HepG2 (cell line): ENCODE results near the gene AOX1. TPM values are rescaled to one million over a fixed set of nuclear protein-coding genes. Genes with fewer than 3 reads are reported as not detected.

Experiments
- ATAC-seq: fragments of 200-7000 bp; cut with Tn5 transposase; 3 replicates; pipeline ENCODE4 v1.9.1; 2020; ENCODE audit warnings: mild to moderate bottlenecking, moderate library complexity
- Bru-seq: library from RNA; stranded (reverse); fragments of 400-500 nt; gene quantifications from one replicate; lab custom pipeline; 2021; lab: Mats Ljungman, UMichigan
- BruChase-seq, 2 experiments: library from RNA; stranded (reverse); fragments of 400-500 nt; gene quantifications; one replicate each; lab custom pipeline; 2021; lab: Mats Ljungman, UMichigan
- BruUV-seq: library from RNA; stranded (reverse); fragments of 400-500 nt; replicated peaks from 2 replicates; lab custom pipeline; 2021; lab: Mats Ljungman, UMichigan
- CTCF ChIA-PET: fragments of 300-600 bp; formaldehyde crosslinking; extraction: SDS; loops from one replicate; lab custom pipeline; 2021; ENCODE audit warnings: low total read pairs, inconsistent platforms, low intra/inter-chr PET ratio; lab: Yijun Ruan, JAX
- POLR2A ChIA-PET: fragments of 350-600 bp; sonication (Branson Sonifier 250); formaldehyde crosslinking; loops from one replicate; lab custom pipeline; 2020; ENCODE audit warnings: antibody characterized with exemption, inconsistent platforms; lab: Yijun Ruan, JAX
- DNase-seq: peaks from one replicate; pipeline ENCODE4 v3.0.0-alpha.2; 2015; ENCODE audit warnings: low spot score
- FAIRE-seq: peaks from 3 replicates; lab custom pipeline; 2011; peaks lifted over from hg19 to GRCh38; lab: Jason Lieb, UNC
- H2AFZ ChIP-seq: one replicate; pipeline ENCODE4 v1.6.1; 2011; ENCODE audit warnings: low read length, inconsistent platforms
- H3K27ac ChIP-seq: fragments of 300-600 bp; 3 replicates; pipeline ENCODE4 v1.8.0; 2011; ENCODE audit warnings: mixed run types, mild to moderate bottlenecking, mixed read lengths, low read length, inconsistent platforms; ENCODE audit not compliant: insufficient read depth; ENCODE audit errors: extremely low read length
- H3K27me3 ChIP-seq, 2 experiments: fragments of 200-600 bp in 1 of 2; 2 replicates in 1 of 2; 3 replicates in 1 of 2; pipeline versions ENCODE4 v1.6.0 to v1.8.0; 2011; ENCODE audit warnings: low read length in 2 of 2, mild to moderate bottlenecking in 2 of 2, moderate library complexity in 2 of 2, inconsistent platforms in 1 of 2; ENCODE audit not compliant: insufficient read depth in 2 of 2, control insufficient read depth in 1 of 2
- H3K36me3 ChIP-seq, 2 experiments: fragments of 200-600 bp in 1 of 2; replicated peaks in 1 of 2; 2 replicates in 1 of 2; 3 replicates in 1 of 2; pipeline versions ENCODE4 v1.5.1 to v1.8.0; 2011; ENCODE audit warnings: low read length in 2 of 2, inconsistent platforms in 1 of 2; ENCODE audit not compliant: insufficient read depth in 2 of 2, control insufficient read depth in 1 of 2
- H3K4me1 ChIP-seq: 2 replicates; pipeline ENCODE4 v1.5.1; 2012; ENCODE audit warnings: low read length, inconsistent platforms; ENCODE audit not compliant: insufficient read depth
- H3K4me2 ChIP-seq: 2 replicates; pipeline ENCODE4 v1.6.0; 2011; ENCODE audit warnings: low read depth, low read length, inconsistent platforms
- H3K4me3 ChIP-seq, 3 experiments: fragments of 200-600 bp in 1 of 3; sonication (generic), shearing (Covaris generic) in 1 of 3; replicated peaks in 1 of 3; 2 replicates each; pipeline ENCODE4 v1.5.1; 2011 to 2016; ENCODE audit warnings: low read length in 3 of 3, inconsistent platforms in 2 of 3, low read depth in 2 of 3, mild to moderate bottlenecking in 2 of 3, control low read depth in 1 of 3, mixed read lengths in 1 of 3; ENCODE audit not compliant: insufficient read depth in 1 of 3
- H3K79me2 ChIP-seq: one replicate; pipeline ENCODE4 v1.6.1; 2011; ENCODE audit warnings: low read length, inconsistent platforms; ENCODE audit not compliant: insufficient read depth
- H3K9ac ChIP-seq: 2 replicates; pipeline ENCODE4 v1.6.0; 2011; ENCODE audit warnings: mild to moderate bottlenecking, low read depth, low read length, inconsistent platforms; ENCODE audit not compliant: insufficient read depth
- H3K9me3 ChIP-seq: 2 replicates; pipeline ENCODE4 v1.5.1; 2012; ENCODE audit warnings: mild to moderate bottlenecking, low read length
- H4K20me1 ChIP-seq: 2 replicates; pipeline ENCODE4 v1.6.0; 2011; ENCODE audit warnings: inconsistent platforms, mild to moderate bottlenecking, low read length, moderate library complexity; ENCODE audit not compliant: insufficient read depth
- ARNTL ChIP-seq: sonication (generic); formaldehyde crosslinking; IDR thresholded peaks from 2 replicates; pipeline ENCODE4 v1.4.0; 2020; ENCODE audit warnings: mild to moderate bottlenecking, missing genetic modification reagents
- HOXA5 ChIP-seq: sonication (generic); formaldehyde crosslinking; IDR thresholded peaks from 2 replicates; pipeline ENCODE4 v1.4.0; 2020; ENCODE audit warnings: missing genetic modification reagents
- KMT2A ChIP-seq: sonication (generic); formaldehyde crosslinking; IDR thresholded peaks from 2 replicates; pipeline ENCODE4 v1.4.0; 2020; ENCODE audit warnings: missing genetic modification reagents
- MEIS1 ChIP-seq: sonication (generic); formaldehyde crosslinking; IDR thresholded peaks from 2 replicates; pipeline ENCODE4 v1.9.0; 2021; ENCODE audit warnings: mild to moderate bottlenecking, missing genetic modification reagents, moderate library complexity, borderline replicate concordance
- SRSF1 ChIP-seq: fragments of 200-400 bp; formaldehyde crosslinking; optimal IDR thresholded peaks from 2 replicates; pipeline ENCODE3; 2017; ENCODE audit warnings: mild to moderate bottlenecking, low read depth, low read length, moderate library complexity
- ZBTB7A ChIP-seq: sonication (generic); formaldehyde crosslinking; IDR thresholded peaks from 2 replicates; pipeline ENCODE4 v1.8.0; 2022; ENCODE audit warnings: mild to moderate bottlenecking, missing genetic modification reagents
- ZNF232 ChIP-seq: sonication (generic); formaldehyde crosslinking; IDR thresholded peaks from 2 replicates; pipeline ENCODE4 v1.4.0; 2020; ENCODE audit warnings: missing genetic modification reagents, borderline replicate concordance
- ZNF264 ChIP-seq: sonication (generic); formaldehyde crosslinking; IDR thresholded peaks from 2 replicates; pipeline ENCODE4 v1.4.0; 2020; ENCODE audit warnings: missing genetic modification reagents
- WGBS: methylation state at CpG from one replicate; pipeline ENCODE4 v1.1.6; 2017; ENCODE audit warnings: low lambda C conversion rate; 5-methylcytosine and 5-hydroxymethylcytosine counted together
- in situ Hi-C: cut with HindIII; loops from 2 replicates; pipeline ENCODE4 v1.10.0; 2017; ENCODE audit warnings: low pct_unique_long_range_greater_than_20kb; ENCODE audit not compliant: extremely low pct_ligation_motif_present
- intact Hi-C: fragments of 100-400 bp; cut with micrococcal nuclease; formaldehyde crosslinking; loops from one replicate; pipeline ENCODE4 v1.10.0; 2022; ENCODE audit not compliant: unreplicated experiment
- long read RNA-seq, 2 experiments: library from RNA in 1 of 2; library from polyadenylated mRNA in 1 of 2; stranded (forward) in 1 of 2; unstranded in 1 of 2; transcript quantifications; one replicate each; pipeline ENCODE4 v2.0.0, GENCODE V29; 2019 to 2022
- polyA minus RNA-seq, 3 experiments: library from RNA; depleted of rRNA, polyadenylated mRNA; stranded (reverse); fragments of >200 nt; gene quantifications; 2 replicates each; pipeline ENCODE4 v1.2.3, GENCODE V29; 2011; ENCODE audit warnings: low replicate concordance in 1 of 3
- polyA plus RNA-seq, 8 experiments: library from polyadenylated mRNA; depleted of rRNA in 3 of 8; stranded (reverse) in 7 of 8; unstranded in 1 of 8; fragments of >200 nt; fragmentation: Illumina TruSeq in 4 of 8; extraction: Trizol in 4 of 8; gene quantifications; 2 replicates each; pipeline versions ENCODE4 v1.2.1 to v1.2.3, GENCODE V29; 2011 to 2016; ENCODE audit warnings: low read depth in 4 of 8, missing spikeins in 1 of 8, mixed read lengths in 1 of 8; ENCODE audit not compliant: insufficient read depth in 1 of 8
- total RNA-seq, 5 experiments: library from RNA; depleted of rRNA; stranded (reverse); fragments of >200 nt; fragmentation: Illumina TruSeq; extraction: Trizol; gene quantifications; 2 replicates each; pipeline ENCODE4 v1.2.3, GENCODE V29; 2016; ENCODE audit warnings: low read depth in 1 of 5
- TF ChIP-seq, protein P1 (sequence below): sonication (generic); formaldehyde crosslinking; IDR thresholded peaks from 2 replicates; pipeline ENCODE4; 2020; ENCODE audit warnings: missing genetic modification reagents, mild to moderate bottlenecking, borderline replicate concordance
- TF ChIP-seq, protein P2 (sequence below): sonication (generic); formaldehyde crosslinking; IDR thresholded peaks from 2 replicates; pipeline ENCODE4 v1.5.0; 2020; ENCODE audit warnings: missing genetic modification reagents, mild to moderate bottlenecking, borderline replicate concordance
- TF ChIP-seq, protein P3 (sequence below): fragments of 450-650 bp; IDR thresholded peaks from 2 replicates; pipeline ENCODE4 v1.6.1; 2017

The AOX1 gene
- total RNA-seq (2016; rRNA removed; fragmentation: Illumina TruSeq; extraction: Trizol): 18.0 and 27.5 TPM in 2 replicates
- 2.9 and 3.1 TPM in 2 replicates for total RNA-seq (2016; cell fraction: cytosol; rRNA removed; fragmentation: Illumina TruSeq; extraction: Trizol; ENCODE audit: low read depth)
- 16.9 and 27.1 TPM in 2 replicates for total RNA-seq (2016; cell fraction: insoluble cytoplasmic fraction; rRNA removed; fragmentation: Illumina TruSeq; extraction: Trizol)
- 5.6 and 7.9 TPM in 2 replicates for total RNA-seq (2016; cell fraction: membrane; rRNA removed; fragmentation: Illumina TruSeq; extraction: Trizol)
- total RNA-seq (2016; cell fraction: nucleus; rRNA removed; fragmentation: Illumina TruSeq; extraction: Trizol): 11.2 and 11.3 TPM in 2 replicates
- polyA plus RNA-seq (2011; rRNA removed): 9.2 and 18.9 TPM in 2 replicates
- 9.0 and 14.2 TPM in 2 replicates for polyA plus RNA-seq (2011; cell fraction: cytosol; rRNA removed)
- polyA plus RNA-seq (2011; cell fraction: nucleus; rRNA removed): 6.6 and 14.0 TPM in 2 replicates
- polyA plus RNA-seq (2012): 12.6 and 15.2 TPM in 2 replicates
- polyA plus RNA-seq (2016; cell fraction: cytosol; fragmentation: Illumina TruSeq; extraction: Trizol; ENCODE audit: low read depth): 0.95 and 1.1 TPM in 2 replicates
- 21.2 and 21.7 TPM in 2 replicates for polyA plus RNA-seq (2016; cell fraction: insoluble cytoplasmic fraction; fragmentation: Illumina TruSeq; extraction: Trizol; ENCODE audit: low read depth)
- polyA plus RNA-seq (2016; cell fraction: membrane; fragmentation: Illumina TruSeq; extraction: Trizol; ENCODE audit: low read depth): 2.7 and 3.3 TPM in 2 replicates
- 8.2 and 9.7 TPM in 2 replicates for polyA plus RNA-seq (2016; cell fraction: nucleus; fragmentation: Illumina TruSeq; extraction: Trizol; ENCODE audit: insufficient read depth, low read depth)
- polyA minus RNA-seq (2011; rRNA and poly(A)+ RNA removed; ENCODE audit: low replicate concordance): 9.0 and 94.3 TPM in 2 replicates
- polyA minus RNA-seq (2011; cell fraction: cytosol; rRNA and poly(A)+ RNA removed): 16.3 and 44.6 TPM in 2 replicates
- polyA minus RNA-seq (2011; cell fraction: nucleus; rRNA and poly(A)+ RNA removed): 6.7 and 17.2 TPM in 2 replicates
- Bru-seq, nascent RNA: percentile 50 among the genes with signal in this experiment
- percentile 54 among the genes with signal in this experiment for BruChase-seq, experiment 1, labeled RNA remaining after a 6-hour chase
- percentile 50 among the genes with signal in this experiment for BruChase-seq, experiment 2, labeled RNA remaining after a 2-hour chase
- long read RNA-seq, experiment 1, full-length matches to known transcripts: 1 of 5 reads
- long read RNA-seq, experiment 1, partial matches to known transcripts: 1 of 5 reads
- long read RNA-seq, experiment 1, other reads (novel, unspliced or antisense): 3 of 5 reads
- long read RNA-seq, experiment 2, full-length matches to known transcripts: 1 of 12 reads
- long read RNA-seq, experiment 2, partial matches to known transcripts: 4 of 12 reads
- long read RNA-seq, experiment 2, other reads (novel, unspliced or antisense): 7 of 12 reads

DNA sequence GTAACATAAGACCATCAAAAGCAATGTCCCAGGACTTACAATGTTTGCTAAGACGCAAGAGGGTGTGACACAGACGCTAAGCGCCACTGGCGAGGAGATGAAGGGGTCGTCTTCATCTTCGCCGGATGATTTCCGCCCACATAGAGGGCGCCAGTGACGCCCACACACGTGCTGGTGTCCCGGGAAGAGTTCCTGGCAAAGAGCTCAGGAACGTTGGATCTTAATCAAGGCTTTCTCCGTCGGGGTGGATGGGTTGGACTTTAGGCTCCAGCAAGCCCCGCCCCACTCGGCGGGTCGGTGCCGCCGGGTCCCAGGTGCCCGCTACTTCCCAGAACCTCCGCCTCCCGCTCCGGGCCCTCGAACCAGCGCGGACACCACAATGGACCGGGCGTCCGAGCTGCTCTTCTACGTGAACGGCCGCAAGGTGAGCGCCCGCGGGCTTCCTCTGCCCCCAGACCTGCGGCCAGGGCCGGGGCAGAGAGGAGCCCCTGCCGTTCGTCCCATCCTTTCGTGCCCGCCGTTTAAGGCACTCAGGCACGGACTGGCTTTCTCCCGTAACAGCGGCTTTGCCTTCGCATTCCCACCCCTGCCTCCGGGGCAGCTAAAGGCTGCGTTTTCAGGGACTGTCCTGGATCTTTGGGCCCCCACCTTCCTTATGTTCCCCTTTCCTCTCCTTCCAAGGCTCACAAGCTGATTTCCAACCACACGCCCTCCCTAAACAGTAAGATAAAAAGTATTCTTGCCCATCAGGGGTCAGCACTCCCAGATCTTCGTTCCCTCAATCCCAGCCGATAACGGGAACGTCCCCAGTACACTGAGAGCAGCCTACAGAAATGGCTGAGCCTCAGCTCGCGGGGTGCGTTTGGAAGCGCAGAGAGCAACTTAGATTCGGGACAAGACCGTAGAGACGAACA lies at the start of gene AOX1:
Gene AOX1 (plus strand): TSS at position 285 of the 914 bp plus-strand sequence. CDS start 95 bp downstream, at position 380.
- in situ Hi-C loops: loop anchor here (5.0 kb wide), 1 partner anchor 71 kb away; no protein-coding TSS in a partner anchor
- CTCF ChIA-PET: interaction anchor here (0.6 to 2.1 kb wide), 2 partner anchors 117 to 612 kb away, joined by 3 to 7 read pairs; no protein-coding TSS in a partner anchor
- TF ChIP-seq KMT2A (CRISPR knock-in tag): peak; percentile 78
- TF ChIP-seq ARNTL (CRISPR knock-in tag): peak; percentile 64
- TF ChIP-seq HOXA5 (CRISPR knock-in tag): peak; percentile 56
- peak; percentile 58; the same call in 1 of the 2 replicates for TF ChIP-seq ZBTB7A (CRISPR knock-in tag)
- peak; percentile 74 for TF ChIP-seq SRSF1
- peak; percentile 64; the same call in 1 of the 2 replicates for TF ChIP-seq ZNF264 (CRISPR knock-in tag)
- TF ChIP-seq MEIS1 (CRISPR knock-in tag): peak; percentile 56
- peak; percentile 92 for TF ChIP-seq ZNF232 (CRISPR knock-in tag)
- TF ChIP-seq, protein P1, sequence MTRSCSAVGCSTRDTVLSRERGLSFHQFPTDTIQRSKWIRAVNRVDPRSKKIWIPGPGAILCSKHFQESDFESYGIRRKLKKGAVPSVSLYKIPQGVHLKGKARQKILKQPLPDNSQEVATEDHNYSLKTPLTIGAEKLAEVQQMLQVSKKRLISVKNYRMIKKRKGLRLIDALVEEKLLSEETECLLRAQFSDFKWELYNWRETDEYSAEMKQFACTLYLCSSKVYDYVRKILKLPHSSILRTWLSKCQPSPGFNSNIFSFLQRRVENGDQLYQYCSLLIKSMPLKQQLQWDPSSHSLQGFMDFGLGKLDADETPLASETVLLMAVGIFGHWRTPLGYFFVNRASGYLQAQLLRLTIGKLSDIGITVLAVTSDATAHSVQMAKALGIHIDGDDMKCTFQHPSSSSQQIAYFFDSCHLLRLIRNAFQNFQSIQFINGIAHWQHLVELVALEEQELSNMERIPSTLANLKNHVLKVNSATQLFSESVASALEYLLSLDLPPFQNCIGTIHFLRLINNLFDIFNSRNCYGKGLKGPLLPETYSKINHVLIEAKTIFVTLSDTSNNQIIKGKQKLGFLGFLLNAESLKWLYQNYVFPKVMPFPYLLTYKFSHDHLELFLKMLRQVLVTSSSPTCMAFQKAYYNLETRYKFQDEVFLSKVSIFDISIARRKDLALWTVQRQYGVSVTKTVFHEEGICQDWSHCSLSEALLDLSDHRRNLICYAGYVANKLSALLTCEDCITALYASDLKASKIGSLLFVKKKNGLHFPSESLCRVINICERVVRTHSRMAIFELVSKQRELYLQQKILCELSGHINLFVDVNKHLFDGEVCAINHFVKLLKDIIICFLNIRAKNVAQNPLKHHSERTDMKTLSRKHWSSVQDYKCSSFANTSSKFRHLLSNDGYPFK: peak; percentile 60; the same call in 1 of the 2 replicates
- TF ChIP-seq, protein P2, sequence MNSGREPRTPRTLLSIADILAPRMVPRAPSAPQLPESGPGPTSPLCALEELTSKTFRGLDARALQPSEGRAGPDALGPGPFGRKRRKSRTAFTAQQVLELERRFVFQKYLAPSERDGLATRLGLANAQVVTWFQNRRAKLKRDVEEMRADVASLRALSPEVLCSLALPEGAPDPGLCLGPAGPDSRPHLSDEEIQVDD (CRISPR knock-in tag): no peak
- TF ChIP-seq, protein P3, sequence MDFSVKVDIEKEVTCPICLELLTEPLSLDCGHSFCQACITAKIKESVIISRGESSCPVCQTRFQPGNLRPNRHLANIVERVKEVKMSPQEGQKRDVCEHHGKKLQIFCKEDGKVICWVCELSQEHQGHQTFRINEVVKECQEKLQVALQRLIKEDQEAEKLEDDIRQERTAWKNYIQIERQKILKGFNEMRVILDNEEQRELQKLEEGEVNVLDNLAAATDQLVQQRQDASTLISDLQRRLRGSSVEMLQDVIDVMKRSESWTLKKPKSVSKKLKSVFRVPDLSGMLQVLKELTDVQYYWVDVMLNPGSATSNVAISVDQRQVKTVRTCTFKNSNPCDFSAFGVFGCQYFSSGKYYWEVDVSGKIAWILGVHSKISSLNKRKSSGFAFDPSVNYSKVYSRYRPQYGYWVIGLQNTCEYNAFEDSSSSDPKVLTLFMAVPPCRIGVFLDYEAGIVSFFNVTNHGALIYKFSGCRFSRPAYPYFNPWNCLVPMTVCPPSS: no peak

More for the DNA sequence above, at the start of gene AOX1:
- peaks cover 37% of the 10 kb centered on the region for H3K4me1 ChIP-seq
- no peaks in the 10 kb centered on the region for H3K79me2 ChIP-seq
- H3K4me3 ChIP-seq: peak within 1 kb of the TSS; percentile 56 to 76 (median 57)
- peak within 1 kb of the TSS; percentile 91 for H2AFZ ChIP-seq
- peak; percentile 34 for FAIRE-seq
- peak; percentile 70 for DNase-seq
- H3K36me3 ChIP-seq: no peaks in the 10 kb centered on the region
- no peaks in the 10 kb centered on the region for H3K9me3 ChIP-seq
- H3K9ac ChIP-seq: peak within 1 kb of the TSS; percentile 46
- peak within 1 kb of the TSS; percentile 39 for H3K27ac ChIP-seq
- no peaks in the 10 kb centered on the region; a peak in 1 of 5 replicates for H3K27me3 ChIP-seq
- intact Hi-C loops: loop anchor here (1.0 to 5.0 kb wide), 3 partner anchors 8 to 41 kb away; no protein-coding TSS in a partner anchor
- H4K20me1 ChIP-seq: no peaks in the 10 kb centered on the region
- 20% methylated on average over 34 of the region's 62 CpGs for WGBS
- ATAC-seq: peak; percentile 93
- H3K4me2 ChIP-seq: peak within 1 kb of the TSS; percentile 97
- TSS peak; percentile 56 for BruUV-seq
- POLR2A ChIA-PET: interaction anchor here (0.6 to 4.6 kb wide), 24 partner anchors 10 to 303 kb away, joined by 3 to 73 read pairs (median 6); partner anchors contain the start of genes CLK1, KCTD18, NIF3L1 and PPIL3
